Parathyroid adenoma (tissue), 2 donors: ENCODE data around the gene GCK.
A peak's percentile ranks its signal among the peaks of the same experiment; 100 is the strongest.

Experiments
- H2AFZ ChIP-seq: fragments of 300-600 bp; sonication (generic); one replicate; pipeline ENCODE4 v1.7.0; 2017; ENCODE audit warnings: antibody characterized with exemption, mild to moderate bottlenecking
- H3K27ac ChIP-seq: fragments of 300-600 bp; sonication (generic); one replicate; pipeline ENCODE4 v1.7.0; 2017
- H3K27me3 ChIP-seq: fragments of 300-600 bp; sonication (generic); one replicate; pipeline ENCODE4 v1.7.0; 2017; ENCODE audit warnings: low read length; ENCODE audit not compliant: control insufficient read depth, insufficient read depth
- H3K36me3 ChIP-seq: fragments of 300-600 bp; sonication (generic); one replicate; pipeline ENCODE4 v1.7.0; 2017; ENCODE audit warnings: low read length; ENCODE audit not compliant: control insufficient read depth, insufficient read depth
- H3K4me1 ChIP-seq: fragments of 300-600 bp; sonication (generic); one replicate; pipeline ENCODE4 v1.7.0; 2017; ENCODE audit warnings: control low read depth
- H3K4me2 ChIP-seq: fragments of 300-600 bp; sonication (generic); one replicate; pipeline ENCODE4 v1.7.0; 2017; ENCODE audit warnings: low read length
- H3K4me3 ChIP-seq: fragments of 300-600 bp; sonication (generic); one replicate; pipeline ENCODE4 v1.7.0; 2017; ENCODE audit warnings: low read depth, low read length
- H3K79me2 ChIP-seq: fragments of 300-600 bp; sonication (generic); one replicate; pipeline ENCODE4 v1.7.0; 2017; ENCODE audit warnings: control low read depth
- H3K9ac ChIP-seq: fragments of 300-600 bp; sonication (generic); one replicate; pipeline ENCODE4 v1.7.0; 2017; ENCODE audit warnings: mild to moderate bottlenecking
- H3K9me3 ChIP-seq: fragments of 300-600 bp; sonication (generic); one replicate; pipeline ENCODE4 v1.7.0; 2017; ENCODE audit warnings: low read length; ENCODE audit not compliant: control insufficient read depth
- TF ChIP-seq, protein P1 (sequence below): fragments of 300-600 bp; sonication (generic); IDR thresholded peaks from one replicate; pipeline ENCODE4 v1.7.0; 2017; ENCODE audit warnings: antibody characterized with exemption, mild to moderate bottlenecking
- donor health status: primary hyperparathyroidism.

Gene GCK

DNA sequence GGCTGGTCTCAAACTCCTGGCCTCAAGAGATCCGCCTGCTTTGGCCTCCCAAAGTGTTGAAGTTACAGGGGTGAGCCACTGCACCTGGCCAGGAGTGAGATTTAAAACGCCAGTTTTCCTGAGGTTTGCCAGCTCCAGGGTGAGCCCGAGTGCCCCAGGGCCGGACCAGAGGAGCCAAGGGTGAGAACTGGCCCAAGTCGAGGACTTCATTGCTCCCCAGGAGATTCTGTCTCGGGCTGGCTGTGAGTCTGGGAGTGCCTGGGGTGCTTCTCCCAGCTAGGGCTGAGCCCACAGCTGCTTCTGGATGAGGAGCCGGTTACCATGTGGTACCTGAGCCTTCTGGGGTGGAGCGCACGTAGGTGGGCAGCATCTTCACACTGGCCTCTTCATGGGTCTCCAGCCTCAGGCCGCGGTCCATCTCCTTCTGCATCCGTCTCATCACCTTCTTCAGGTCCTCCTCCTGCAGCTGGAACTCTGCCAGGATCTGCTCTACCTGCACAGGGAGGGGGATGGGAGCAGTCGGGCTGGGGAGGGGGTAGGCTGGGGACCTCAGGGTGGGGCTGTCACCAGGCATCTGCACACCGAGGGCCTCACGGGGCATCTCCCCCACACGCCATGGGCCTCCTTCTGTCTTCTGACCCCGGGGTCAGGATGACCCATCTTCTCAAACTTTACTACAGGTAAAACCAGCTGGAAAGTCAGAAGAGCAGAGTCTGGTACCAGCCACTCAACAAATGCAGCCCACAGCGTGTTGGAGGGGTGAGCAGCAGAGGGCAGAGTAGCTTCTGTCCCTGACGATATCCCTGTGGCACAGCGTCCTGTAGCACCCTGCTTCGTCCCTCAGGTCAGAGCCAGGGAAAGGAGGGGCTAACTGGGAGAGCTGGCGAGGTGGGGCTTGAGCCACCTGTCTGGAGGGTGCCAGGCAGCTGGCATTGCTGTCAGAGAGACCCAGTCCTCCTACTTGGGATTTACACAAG, 36.0 kb downstream of the GCK start:
- Histone ChIP-seq H3K27me3 (no peaks in the 10 kb centered on the region), H3K36me3 (no peaks in the 10 kb centered on the region), H2AFZ (peak overlapping the region; percentile 28), H3K4me1 (peaks cover 14% of the 10 kb centered on the region), H3K9ac (no peak overlapping the region), H3K4me2 (no peak overlapping the region), H3K79me2 (no peaks in the 10 kb centered on the region), H3K27ac (no peak overlapping the region), H3K4me3 (no peak overlapping the region), H3K9me3 (no peaks in the 10 kb centered on the region)
- TF ChIP-seq, protein P1, sequence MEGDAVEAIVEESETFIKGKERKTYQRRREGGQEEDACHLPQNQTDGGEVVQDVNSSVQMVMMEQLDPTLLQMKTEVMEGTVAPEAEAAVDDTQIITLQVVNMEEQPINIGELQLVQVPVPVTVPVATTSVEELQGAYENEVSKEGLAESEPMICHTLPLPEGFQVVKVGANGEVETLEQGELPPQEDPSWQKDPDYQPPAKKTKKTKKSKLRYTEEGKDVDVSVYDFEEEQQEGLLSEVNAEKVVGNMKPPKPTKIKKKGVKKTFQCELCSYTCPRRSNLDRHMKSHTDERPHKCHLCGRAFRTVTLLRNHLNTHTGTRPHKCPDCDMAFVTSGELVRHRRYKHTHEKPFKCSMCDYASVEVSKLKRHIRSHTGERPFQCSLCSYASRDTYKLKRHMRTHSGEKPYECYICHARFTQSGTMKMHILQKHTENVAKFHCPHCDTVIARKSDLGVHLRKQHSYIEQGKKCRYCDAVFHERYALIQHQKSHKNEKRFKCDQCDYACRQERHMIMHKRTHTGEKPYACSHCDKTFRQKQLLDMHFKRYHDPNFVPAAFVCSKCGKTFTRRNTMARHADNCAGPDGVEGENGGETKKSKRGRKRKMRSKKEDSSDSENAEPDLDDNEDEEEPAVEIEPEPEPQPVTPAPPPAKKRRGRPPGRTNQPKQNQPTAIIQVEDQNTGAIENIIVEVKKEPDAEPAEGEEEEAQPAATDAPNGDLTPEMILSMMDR = no peak

DNA sequence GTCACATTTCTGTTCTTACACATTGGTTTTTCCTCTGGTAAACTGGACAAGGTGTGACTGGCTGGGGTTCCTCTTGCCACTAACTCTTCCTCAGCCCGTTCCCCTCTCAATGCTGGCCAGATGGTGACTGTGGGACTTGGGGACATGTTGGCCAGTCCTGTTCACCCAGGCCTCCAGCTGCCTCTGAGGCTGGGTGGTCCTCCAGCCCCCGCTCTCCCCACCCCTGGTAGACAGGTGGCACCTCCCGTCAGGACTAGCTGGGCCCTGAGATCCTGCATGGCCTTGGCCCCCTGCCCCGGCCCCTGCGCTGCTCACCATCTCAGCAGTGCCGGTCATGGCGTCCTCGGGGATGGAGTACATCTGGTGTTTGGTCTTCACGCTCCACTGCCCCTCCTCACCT, 37.3 kb downstream of the GCK start:
- Histone ChIP-seq H3K36me3 (no peaks in the 10 kb centered on the region), H3K4me3 (no peak overlapping the region)
- TF ChIP-seq, protein P1 = no peak

GRCh38 chr7:44150966-44151941, 38.0 kb downstream of the GCK start:
- Histone ChIP-seq H3K36me3 (no peaks in the 10 kb centered on the region), H3K27ac (no peak overlapping the region), H3K79me2 (no peaks in the 10 kb centered on the region), H3K4me1 (peaks cover 14% of the 10 kb centered on the region), H3K27me3 (no peaks in the 10 kb centered on the region), H2AFZ (peak overlapping the region; percentile 28), H3K9me3 (no peaks in the 10 kb centered on the region), H3K4me2 (no peak overlapping the region), H3K9ac (no peak overlapping the region), H3K4me3 (no peak overlapping the region)
- TF ChIP-seq, protein P1 = no peak

More for the DNA sequence above, 37.3 kb downstream of the GCK start:
- Histone ChIP-seq H3K9me3 (no peaks in the 10 kb centered on the region), H3K9ac (no peak overlapping the region), H3K27me3 (no peaks in the 10 kb centered on the region), H3K4me1 (peaks cover 14% of the 10 kb centered on the region), H2AFZ (no peak overlapping the region), H3K4me2 (no peak overlapping the region), H3K79me2 (no peaks in the 10 kb centered on the region), H3K27ac (no peak overlapping the region)

DNA sequence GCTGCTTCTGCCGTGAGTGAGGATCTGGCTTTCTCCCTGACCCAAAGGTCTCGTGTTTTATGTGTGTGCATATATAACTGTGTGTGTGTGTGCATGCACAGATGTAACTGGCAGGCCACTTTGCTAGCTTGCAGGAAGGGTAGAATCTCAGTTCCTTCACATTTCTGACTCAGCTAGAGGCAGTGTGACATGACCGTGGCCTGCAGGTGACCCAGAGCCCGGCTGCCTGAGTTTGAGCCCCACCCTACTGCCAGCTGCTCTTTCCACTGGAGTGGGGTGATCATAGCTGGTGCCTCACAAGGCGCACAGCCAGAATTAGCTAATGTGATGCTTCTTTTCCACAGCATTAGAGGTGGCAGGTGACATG, 38.8 kb downstream of the GCK start:
- no peaks in the 10 kb centered on the region for H3K27me3 ChIP-seq
- H3K27ac ChIP-seq = peak overlapping the region; percentile 24
- H3K9ac ChIP-seq = no peak overlapping the region
- no peaks in the 10 kb centered on the region for H3K36me3 ChIP-seq
- no peak overlapping the region for H3K4me3 ChIP-seq
- peak overlapping the region; percentile 41 for H2AFZ ChIP-seq
- peaks cover 14% of the 10 kb centered on the region for H3K4me1 ChIP-seq
- TF ChIP-seq, protein P1 = no peak
- no peak overlapping the region for H3K4me2 ChIP-seq
- no peaks in the 10 kb centered on the region for H3K9me3 ChIP-seq
- no peaks in the 10 kb centered on the region for H3K79me2 ChIP-seq
